ENCODE measurements around the gene ACSL4.

The ACSL4 gene

DNA sequence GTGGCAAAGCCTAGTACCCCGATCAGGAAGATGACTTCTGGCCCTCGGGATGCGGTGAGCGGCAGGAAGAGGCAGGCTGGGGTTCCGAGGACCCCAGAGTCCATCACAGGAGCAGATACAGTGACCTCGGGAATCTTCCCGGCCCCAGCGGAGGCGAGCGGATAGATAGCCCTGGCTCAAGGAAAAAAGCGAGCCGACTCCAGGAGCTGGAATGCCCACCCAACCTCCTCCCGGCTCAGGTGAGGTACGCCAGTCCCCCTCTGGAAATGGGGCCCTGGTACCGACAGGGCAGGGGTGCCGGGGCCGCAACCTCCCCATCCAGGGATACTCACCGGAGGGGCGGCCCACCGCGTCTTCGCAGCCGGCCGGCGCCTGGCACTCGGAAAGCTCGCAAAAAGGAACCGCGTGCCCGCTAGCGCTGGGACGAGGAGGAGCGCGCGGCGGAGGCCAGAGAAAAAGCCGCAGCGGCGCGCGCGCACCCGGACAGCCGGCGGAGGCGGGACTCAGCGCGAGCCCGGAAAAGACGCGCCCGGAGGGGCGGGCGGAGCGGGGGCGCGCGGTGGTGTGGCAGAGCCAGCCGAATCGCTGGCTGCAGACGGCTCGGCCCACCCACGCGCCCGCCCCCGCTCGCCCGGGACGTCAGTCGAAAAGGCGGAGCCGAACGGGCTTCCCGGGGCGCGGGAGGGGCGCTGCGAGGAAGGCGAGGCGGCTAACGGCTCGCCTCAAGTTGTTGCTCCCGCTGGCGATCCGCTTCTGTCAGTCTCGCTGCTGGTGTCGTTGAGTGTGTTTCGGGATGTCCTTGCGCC lies at the start of gene ACSL4:
ACSL4 (minus strand) TSS at position 451 of the 806 bp plus-strand sequence. CDS start 49,894 bp downstream, outside the sequence.
- Histone ChIP-seq H3K4me2 (ENCODE audit: low read length) (peak within 1 kb of the TSS; percentile 97), H3K36me3 (ENCODE audit: control insufficient read depth, low read length) (peaks cover 29% of the 10 kb centered on the region), H3K4me3 (ENCODE audit: low read length) (peak within 1 kb of the TSS; percentile 88), H3F3A (ENCODE audit: control insufficient read depth, insufficient read depth) (no peaks in the 10 kb centered on the region), H3K79me2 (ENCODE audit: control insufficient read depth, low read length) (peaks cover 50% of the 10 kb centered on the region), H3K9me2 (replicated peaks; ENCODE audit: control insufficient read depth, low read length) (no peaks in the 10 kb centered on the region), H3K27ac (ENCODE audit: low read depth, low read length) (peak within 1 kb of the TSS; percentile 78), H3K27me3 (ENCODE audit: control insufficient read depth, low read length) (no peaks in the 10 kb centered on the region), H4K20me1 (ENCODE audit: control insufficient read depth, insufficient read depth, low read depth, low read length) (peaks cover 5% of the 10 kb centered on the region; the same call in 1 of the 2 replicates), H3K9me3 (ENCODE audit: control insufficient read depth, insufficient read depth, low read length) (no peaks in the 10 kb centered on the region), H3K4me1 (ENCODE audit: control insufficient read depth, low read length) (peaks cover 44% of the 10 kb centered on the region)
- no peak for TF ChIP-seq EZH2phosphoT487 (IDR thresholded peaks at IDR 0.05; ENCODE audit: borderline replicate concordance, low read length)
- TF ChIP-seq CTCF (IDR thresholded peaks at IDR 0.05; ENCODE audit: low read depth, low read length, poor library complexity, severe bottlenecking), result no peak

- Histone ChIP-seq H3K36me3 (ENCODE audit: control insufficient read depth, low read length) (no peaks in the 10 kb centered on the region), H3K9me3 (ENCODE audit: control insufficient read depth, insufficient read depth, low read length) (no peaks in the 10 kb centered on the region), H3K4me1 (ENCODE audit: control insufficient read depth, low read length) (no peaks in the 10 kb centered on the region), H3K27ac (ENCODE audit: low read depth, low read length) (no peak overlapping the region), H4K20me1 (ENCODE audit: control insufficient read depth, insufficient read depth, low read depth, low read length) (no peaks in the 10 kb centered on the region), H3K4me2 (ENCODE audit: low read length) (no peak overlapping the region), H3K79me2 (ENCODE audit: control insufficient read depth, low read length) (no peaks in the 10 kb centered on the region), H3F3A (ENCODE audit: control insufficient read depth, insufficient read depth) (no peaks in the 10 kb centered on the region), H3K9me2 (replicated peaks; ENCODE audit: control insufficient read depth, low read length) (no peaks in the 10 kb centered on the region), H3K4me3 (ENCODE audit: low read length) (no peak overlapping the region), H3K27me3 (ENCODE audit: control insufficient read depth, low read length) (no peaks in the 10 kb centered on the region)
- TF ChIP-seq CTCF (IDR thresholded peaks at IDR 0.05; ENCODE audit: low read depth, low read length, poor library complexity, severe bottlenecking) (no peak), EZH2phosphoT487 (IDR thresholded peaks at IDR 0.05; ENCODE audit: borderline replicate concordance, low read length) (no peak)
Observed at GRCh38 chrX:109777749-109778148, 44.7 kb upstream of the ACSL4 start.

DNA sequence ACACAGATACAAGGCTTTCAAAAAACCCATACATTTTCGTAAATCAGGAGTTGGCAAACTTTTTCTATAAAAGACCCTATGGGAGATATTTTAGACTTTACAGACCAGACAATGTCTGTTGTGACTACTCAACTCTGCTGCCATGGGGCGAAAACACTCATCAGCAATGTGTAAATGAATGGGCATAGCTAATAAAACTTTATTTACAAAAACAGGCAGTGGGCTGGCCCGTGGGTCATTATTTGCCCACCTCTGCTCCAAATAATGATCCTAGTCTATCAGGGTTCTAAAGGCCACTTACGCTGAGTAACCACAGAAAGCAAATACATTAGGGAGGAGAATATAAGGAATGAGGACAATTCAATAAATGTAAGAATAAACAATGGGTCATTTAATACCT lies 43.9 kb upstream of the ACSL4 start:
- Histone ChIP-seq H3K27me3 (ENCODE audit: control insufficient read depth, low read length) (no peaks in the 10 kb centered on the region), H3F3A (ENCODE audit: control insufficient read depth, insufficient read depth) (no peaks in the 10 kb centered on the region), H3K4me3 (ENCODE audit: low read length) (no peak overlapping the region), H3K4me2 (ENCODE audit: low read length) (no peak overlapping the region), H3K4me1 (ENCODE audit: control insufficient read depth, low read length) (no peaks in the 10 kb centered on the region), H3K9me2 (replicated peaks; ENCODE audit: control insufficient read depth, low read length) (no peaks in the 10 kb centered on the region), H4K20me1 (ENCODE audit: control insufficient read depth, insufficient read depth, low read depth, low read length) (no peaks in the 10 kb centered on the region), H3K9me3 (ENCODE audit: control insufficient read depth, insufficient read depth, low read length) (no peaks in the 10 kb centered on the region), H3K79me2 (ENCODE audit: control insufficient read depth, low read length) (no peaks in the 10 kb centered on the region), H3K36me3 (ENCODE audit: control insufficient read depth, low read length) (no peaks in the 10 kb centered on the region), H3K27ac (ENCODE audit: low read depth, low read length) (no peak overlapping the region)
- TF ChIP-seq CTCF (IDR thresholded peaks at IDR 0.05; ENCODE audit: low read depth, low read length, poor library complexity, severe bottlenecking) (no peak), EZH2phosphoT487 (IDR thresholded peaks at IDR 0.05; ENCODE audit: borderline replicate concordance, low read length) (no peak)

Measured in DOHH2 (cell line).